ENCODE results near the gene SSC4D.
"Not testable (repeated sequence)": the region's sequence is repeated elsewhere in the genome, so short reads cannot be mapped to it uniquely, and the experiment has no call there.

SSC4D gene

DNA sequence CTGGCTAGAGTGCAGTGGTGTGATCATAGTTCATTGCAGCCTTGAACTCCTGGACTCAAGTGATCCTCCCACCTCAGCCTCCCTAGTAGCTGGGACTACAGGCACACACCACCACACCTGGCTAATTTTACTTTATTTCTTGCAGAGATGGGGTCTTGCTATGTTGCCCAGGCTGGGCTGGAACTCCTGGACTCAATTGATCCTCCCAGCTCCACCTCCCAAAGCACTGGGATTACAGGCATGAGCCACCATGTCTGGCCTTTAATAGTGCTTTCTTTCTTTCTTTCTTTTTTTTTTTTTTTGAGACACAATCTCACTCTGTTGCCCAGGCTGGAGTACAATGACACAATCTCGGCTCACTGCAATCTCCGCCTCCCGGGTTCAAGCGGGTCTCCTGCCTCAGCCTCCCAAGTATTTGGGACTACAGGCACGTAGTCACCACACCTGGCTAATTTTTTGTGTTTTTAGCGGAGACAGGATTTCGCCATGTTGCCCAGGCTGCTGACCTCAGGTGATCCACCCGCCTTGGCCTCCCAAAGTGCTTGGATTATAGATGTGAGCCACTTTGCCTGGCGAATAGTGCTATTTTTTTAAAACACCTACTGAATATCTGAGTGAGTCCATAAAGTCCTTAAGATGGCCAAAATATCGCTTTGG is 8.3 kb upstream of the SSC4D start:
- DNase-seq: not testable (repeated sequence)

DNA sequence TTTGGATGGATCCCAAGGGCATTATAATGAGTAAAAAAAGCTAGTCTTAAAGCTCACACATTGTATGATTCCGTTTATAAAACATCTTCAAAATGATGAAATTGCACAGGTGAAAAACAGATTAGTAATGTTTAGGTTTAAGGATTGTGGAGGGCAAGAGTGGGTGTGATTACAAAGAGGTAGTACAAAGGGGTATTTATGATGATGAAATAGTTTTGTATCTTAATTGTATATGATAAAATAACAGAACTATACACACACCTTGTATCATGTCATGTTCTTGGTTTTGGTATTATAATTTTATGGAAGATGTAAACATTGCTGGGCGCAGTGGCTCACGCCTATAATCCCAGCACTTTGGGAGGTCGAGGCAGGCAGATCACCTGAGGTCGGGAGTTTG is 2.8 kb upstream of the SSC4D start:
- DNase-seq: no peak

DNA sequence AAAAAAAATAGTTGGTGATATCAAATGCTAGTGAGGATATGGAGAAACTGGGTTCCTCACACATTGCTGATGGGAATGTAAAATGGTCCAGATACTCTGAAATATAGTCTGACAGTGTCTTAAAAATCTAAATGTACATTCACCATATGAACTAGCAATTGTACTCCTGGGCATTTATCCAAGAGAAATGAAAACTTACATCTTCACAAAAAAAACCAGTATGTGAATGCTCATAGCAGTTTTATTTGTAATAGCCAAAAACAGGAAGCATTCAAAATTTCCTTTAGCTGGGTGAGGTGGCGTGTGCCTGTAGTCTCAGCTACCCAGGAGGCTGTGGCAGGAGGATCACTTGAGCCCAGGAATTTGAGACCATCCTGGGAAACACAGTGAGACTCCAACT is 2.1 kb upstream of the SSC4D start:
- no peak for DNase-seq

DNA sequence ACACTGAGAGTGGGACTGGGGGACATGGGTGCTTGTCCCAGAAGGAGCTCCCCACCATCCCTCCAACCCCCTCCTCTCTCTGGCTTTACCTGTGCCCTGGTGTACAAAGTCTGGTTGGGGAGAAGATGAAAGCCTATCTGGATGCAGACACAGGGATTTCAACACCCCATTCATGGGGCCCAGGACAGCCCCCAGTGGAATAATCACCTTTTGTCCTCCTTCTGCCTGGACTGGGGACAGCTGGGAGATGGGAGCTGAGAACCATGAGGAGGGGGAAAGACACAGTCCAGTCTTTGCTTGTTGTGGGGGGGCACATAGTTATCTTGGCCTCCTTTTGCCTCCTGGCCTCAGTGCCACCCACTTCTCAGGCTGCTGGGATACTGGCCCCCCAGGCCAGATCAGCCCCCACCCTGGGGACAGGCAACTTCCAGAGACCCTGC is 1.4 kb downstream of the SSC4D start:
- no peak for DNase-seq

DNA sequence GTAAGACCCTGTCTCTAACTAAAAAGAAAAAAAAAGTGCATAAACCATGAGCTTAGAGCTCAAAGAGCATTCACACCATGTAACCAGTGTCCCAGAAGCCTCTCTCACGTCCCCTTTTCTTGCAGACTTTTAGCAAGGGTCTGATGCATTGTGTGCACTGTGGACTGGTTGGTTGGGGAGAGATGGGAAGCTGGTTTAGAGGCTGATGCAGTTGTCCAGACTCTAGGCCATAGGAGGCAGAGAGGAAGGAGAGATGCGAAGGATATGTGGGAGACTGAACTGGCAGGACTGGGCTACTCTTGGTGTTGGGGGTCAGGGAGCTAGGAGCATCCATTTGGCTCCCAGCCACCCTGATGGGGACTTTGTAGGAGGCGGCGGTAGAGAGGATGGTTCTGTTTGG is 1.8 kb downstream of the SSC4D start:
- DNase-seq: no peak

DNA sequence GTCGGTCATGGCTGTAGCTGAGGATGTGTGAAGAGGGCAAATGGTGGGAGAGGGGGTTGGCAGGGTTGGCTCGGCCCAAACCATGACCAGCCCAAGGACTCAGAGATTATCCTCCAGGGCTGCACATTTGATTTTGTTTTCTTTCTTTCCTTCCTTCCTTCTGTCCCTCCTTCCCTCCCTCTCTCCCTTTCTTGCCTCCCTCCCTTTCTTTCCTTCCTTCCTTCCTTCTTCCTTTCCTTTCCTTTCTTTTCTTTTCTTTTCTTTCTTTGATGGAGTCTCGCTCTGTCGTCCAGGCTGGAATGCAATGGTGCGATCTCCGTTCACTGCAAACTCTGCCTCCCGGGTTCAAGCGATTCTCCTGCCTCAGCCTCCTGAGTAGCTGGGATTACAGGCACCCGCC is 3.8 kb downstream of the SSC4D start:
- DNase-seq: no peak

DNA sequence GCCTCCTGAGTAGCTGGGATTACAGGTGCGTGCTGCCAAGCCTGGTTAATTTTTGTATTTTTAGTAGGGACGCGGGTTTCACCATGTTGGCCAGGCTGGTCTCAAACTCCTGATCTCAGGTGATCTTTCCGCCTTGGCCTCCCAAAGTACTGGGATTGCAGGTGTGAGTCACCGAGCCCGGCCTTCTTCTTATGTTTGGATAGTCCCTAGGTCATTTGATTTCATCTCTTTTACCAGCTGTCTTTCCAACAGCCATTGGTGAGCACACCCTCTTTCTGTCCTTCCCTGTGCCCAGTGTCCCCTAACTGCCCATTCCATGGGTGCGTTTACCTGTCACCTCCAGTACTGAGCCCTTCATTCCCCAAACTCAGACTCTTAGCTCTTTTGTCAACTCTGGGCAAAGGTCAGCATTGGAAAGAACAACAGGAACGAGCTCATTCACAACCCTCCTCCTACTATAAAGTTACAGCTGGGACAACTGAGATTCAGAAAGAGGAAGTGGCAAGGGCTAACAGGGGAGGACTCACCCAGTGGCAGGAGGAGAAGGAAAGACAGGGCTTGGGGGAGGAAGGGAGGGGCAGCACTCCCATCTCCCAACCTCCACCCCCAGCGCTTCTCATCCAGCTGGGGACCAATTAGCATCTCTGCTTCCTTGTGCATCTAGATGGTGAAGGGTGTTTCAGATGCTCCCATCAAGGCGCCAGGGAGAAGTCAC is 5.6 kb downstream of the SSC4D start:
- no peak for DNase-seq

DNA sequence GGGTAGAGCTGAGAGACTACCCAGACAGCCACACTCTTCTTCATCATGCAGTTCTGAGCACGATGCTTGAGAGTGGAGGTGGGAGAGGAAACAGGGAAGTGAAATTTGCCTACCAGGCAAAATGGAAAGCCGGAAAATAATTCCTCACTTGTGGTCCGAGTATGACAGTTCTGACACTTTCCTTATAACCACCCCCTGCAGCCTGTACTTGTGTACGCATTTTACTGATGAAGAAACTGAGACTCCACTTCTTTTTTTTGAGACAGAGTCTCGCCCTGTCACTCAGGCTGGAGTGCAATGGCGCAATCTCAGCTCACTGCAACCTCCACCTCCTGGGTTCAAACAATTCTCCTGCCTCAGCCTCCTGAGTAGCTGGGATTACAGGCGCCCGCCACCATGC is 6.4 kb downstream of the SSC4D start:
- DNase-seq: not testable (repeated sequence)

DNA sequence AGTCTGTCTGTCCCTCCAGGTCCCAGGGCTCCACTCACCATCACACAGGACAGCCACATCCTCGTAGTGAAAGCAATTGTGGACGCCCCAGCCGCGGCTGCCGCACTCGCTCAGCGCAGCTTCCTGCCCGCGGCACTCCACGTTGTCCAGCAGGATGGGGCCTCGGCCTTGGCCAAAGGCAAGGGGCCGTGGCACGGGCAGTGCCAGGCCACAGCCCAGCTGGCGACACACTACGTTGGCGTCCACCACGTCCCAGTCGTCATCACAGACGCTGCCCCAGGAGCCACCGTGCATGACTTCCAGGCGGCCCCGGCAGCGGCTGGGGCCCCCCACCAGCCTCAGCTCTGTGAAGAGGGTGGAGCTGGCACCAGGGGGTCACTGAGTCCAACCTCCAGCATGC is 9.2 kb downstream of the SSC4D start:
- no peak for DNase-seq

DNA sequence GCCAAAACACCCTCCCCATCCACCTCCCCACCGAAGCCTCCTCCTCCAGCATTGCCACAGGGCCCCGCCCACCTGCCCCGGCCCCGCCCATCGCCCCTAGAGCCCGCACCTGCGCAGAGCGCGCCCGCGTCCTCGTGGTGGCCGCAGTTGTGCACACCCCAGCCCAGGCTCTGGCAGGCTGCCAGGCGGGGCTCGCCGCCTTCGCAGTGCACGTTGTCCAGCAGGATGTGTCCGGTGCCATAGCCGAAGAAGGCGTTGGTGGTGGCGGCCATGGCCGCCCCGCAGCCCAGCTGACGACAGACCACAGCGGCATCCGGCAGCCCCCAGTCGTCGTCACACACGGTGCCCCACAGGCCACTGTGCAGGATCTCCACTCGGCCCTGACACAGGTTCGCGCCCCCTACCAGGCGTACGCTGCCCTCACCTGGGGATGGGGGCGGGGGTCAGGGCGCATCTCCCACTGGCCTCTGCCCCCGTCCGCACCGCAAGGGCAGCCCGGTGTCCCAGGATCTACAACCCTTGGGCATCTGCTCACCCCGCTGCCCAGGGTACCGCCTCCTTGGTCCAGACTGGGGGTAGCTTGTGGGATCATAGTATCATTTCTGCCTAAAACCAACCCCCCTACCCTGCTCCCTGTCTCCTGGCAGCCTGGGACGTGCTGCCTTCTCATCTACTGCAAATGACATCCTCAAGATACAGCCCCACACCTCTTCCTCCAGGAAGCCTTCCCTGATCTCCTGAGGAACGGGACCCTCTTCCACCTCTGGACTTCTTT is 11.9 kb downstream of the SSC4D start:
- peak; percentile 89 for DNase-seq

DNA sequence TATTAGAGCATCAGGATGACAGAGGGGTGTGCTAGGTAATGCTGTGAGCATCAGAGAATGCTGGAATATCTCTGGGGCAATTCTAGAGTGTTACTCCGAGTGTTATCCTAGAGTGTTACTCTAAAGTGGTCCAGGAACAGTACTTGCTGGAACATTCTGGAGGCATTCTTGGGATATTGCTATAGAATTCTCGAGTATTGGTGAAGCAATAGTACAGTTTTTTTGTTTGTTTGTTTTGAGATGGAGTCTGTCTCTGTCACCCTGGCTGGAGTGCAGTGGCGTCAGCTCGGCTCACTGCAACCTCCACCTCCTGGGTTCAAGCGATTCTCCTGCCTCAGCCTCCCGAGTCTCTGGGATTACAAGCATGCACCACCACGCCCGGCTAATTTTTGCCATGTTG is 12.6 kb downstream of the SSC4D start:
- DNase-seq: no peak

DNA sequence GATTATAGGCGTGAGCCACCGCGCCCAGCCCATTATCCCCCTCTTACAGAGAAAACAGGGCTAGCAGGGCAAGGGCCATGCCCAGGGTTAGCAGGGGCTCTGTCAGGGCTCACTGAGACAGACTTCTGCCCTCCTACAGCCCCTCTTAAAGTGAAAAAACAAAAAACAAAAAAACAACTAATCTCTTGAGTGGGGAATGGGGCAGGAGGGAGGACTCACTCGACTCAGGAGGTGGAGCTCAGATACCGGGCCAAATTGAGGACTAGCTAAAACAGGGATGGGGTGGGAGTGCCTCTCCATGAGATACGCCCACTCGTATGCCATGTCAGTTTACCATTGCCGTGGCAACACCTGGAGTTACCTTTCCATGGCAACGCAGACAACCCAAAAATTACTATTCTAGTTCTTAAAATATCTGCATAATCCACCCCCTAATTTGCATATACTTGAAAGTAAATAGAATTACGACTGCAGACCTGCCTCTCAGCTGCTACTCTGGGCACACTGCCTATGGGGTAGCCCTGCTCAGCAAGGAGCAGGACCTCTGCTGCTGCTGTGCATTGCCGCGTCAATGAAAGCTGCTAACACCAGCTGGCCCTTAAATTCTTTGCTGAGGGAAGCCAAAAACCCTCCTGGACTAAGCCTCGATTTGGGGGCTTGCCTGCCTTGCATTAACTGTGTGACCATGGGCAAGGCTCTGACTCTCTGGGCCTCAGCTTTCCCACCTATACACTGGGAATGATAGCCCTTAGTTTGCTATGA is 13.4 kb downstream of the SSC4D start:
- DNase-seq: no peak

DNA sequence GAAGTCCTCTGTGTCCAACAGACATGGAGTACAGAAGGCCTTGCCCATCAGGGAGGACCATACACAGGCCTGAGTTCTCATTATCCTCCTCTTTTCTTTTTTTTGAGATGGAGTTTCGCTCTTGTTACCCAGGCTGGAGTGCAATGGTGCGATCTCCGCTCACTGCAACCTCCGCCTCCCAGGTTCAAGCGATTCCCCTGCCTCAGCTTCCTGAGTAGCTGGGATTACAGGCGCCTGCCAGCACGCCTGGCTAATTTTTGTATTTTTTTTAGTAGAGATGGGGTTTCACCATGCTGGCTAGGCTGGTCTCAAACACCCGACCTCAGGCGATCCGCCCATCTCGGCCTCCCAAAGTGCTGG is 13.9 kb downstream of the SSC4D start:
- DNase-seq: not testable (repeated sequence)

DNA sequence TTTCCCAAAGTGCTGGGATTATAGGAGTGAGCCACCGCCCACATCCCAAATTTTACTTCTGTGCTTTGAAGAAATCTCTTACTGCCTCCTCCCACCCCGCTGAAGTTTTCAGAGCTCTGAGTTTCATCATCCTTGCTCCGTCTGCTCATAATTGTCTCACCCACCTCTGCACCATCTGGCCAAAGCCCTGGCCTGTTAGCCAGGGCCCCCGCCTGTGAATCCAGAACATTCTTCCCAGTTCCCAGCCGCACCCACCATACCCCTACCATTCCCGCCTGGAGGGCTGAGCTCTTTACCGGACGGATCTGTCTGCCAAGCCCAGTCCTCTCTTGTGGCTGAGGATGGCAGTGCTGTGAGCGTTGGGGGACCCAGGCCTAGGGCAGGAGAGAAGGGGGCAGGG is 14.5 kb downstream of the SSC4D start:
- no peak for DNase-seq

DNA sequence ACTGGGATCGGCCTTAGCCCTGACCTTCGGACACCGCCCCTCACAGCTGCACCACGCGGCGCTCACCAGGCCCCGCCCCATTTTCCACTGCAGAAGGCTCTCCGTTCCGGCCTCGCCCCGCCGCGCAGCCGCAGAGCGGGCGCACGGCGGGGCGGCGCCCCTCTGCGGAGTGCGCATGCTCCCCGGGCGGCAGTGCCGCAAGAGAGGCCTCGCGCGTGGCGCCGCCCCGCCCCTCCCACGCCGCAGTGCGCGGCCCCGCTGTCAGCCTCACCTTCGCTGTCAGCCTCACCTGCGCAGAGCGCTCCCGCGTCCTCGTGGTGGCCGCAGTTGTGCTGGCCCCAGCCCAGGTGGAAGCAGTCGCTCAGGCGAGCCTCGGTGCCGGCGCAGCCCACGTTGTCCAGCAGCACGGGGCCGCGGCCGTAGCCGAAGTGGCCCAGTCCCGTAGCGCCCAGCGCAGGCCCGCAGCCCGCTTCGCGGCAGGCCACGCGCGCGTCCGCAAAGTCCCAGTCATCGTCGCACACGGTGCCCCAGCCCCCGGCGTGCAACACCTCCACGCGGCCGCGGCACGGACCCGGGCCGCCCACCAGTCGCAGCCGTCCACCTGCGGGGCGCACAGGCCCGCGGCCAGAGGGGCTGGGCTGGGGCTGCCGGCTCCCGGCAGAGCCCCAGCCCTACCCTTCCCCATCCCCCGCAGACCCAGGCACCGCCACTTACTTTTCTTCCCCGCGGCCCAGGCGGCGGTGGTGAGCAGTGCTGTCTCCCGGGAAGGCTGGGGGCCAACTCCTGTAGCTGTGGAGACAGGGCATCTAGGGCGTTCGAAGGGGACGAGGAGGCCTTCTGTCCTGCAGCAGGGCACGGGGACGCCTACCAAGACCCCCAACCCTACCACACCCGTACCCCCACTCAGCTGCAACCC is 16.1 kb downstream of the SSC4D start:
- DNase-seq: peak; percentile 92

DNA sequence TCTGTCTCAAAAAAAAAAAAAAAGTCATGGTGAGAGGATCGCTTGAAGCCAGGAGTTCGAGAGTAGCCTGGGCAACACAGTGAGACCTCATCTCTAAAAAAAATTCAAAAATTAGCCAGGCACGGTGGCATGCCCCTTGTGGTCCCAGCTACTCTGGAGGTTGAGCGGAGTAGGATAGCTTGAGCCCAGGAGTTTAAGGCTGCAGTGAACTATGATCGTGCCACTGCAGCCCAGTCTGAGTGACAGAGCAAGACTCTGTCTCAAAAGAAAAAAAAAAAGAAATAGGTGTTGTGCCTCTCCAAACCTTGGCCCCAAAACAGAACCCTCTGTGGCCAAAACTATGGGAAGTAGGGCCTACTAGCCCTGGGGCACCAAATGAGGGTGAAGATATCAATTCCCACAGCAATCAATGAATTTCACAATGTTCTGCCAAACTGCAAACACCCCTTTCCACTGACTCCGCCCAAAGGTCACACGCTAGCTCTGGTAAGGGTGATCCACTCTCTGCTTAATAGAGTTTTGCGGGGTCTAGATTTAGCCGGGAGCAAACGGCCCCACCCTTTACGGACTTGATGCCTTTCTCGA is 16.9 kb downstream of the SSC4D start:
- DNase-seq: no peak

DNA sequence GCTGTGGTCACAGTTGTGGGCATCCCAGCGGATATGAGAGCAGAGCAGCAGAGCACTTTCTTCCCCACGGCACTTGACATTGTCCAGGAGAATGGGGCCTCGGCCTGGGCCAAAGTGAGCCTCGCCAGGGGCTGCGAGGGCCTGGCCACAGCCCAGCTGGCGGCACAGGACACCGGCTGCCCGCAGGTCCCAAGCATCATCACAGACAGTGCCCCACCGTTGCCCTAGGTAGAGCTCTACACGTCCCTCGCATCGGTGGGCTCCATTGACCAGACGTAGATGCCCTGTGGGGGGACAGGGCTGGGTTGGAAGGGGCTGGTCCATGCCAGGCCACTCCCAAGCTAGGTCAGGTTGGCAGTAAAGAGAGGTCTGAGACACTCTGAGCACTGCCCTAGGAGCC is 19.4 kb downstream of the SSC4D start:
- DNase-seq: no peak

DNA sequence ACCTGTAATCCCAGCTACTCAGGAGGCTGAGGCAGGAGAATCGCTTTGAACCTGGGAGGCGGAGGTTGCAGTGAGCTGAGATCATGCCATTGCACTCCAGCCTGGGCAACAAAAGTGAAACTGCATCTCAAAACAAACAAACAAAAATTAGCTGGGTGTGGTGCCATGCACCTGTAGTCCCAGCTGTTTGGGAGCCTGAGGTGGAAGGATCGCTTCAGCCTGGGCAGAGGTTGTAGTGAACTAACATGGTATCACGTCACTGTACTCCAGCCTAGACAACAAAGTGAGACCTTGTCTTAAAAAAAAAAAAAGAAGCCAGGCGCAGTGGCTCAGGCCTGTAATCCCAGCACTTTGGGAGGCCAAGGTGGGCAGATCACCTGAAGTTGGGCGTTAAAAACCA is 21.7 kb downstream of the SSC4D start:
- not testable (repeated sequence) for DNase-seq

DNA sequence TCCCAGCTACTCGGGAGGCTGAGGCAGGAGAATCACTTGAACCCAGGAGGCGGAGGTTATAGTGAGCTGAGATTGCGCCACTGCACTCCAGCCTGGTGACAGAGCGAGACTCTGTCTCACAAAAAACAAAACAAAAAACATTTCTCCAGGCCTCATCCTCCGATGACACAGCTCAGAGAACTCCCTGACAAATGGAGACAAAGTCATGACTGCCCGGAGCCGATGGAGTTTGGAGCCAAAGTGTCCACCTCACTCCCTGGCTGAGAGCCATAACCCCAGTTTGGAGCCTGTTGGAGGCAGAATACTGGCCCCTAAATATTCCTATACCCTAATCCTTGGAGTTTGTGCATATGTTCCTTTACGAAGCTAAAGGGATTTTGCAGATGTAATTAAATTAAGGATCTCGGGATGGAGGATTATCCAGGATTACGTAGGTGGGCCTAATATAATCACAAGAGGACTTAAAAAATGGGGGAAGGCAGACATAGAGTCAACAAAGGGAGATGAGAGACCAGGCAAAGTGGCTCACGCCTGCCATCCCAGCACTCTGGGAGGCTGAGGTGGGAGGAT is 22.7 kb downstream of the SSC4D start:
- DNase-seq: no peak

DNA sequence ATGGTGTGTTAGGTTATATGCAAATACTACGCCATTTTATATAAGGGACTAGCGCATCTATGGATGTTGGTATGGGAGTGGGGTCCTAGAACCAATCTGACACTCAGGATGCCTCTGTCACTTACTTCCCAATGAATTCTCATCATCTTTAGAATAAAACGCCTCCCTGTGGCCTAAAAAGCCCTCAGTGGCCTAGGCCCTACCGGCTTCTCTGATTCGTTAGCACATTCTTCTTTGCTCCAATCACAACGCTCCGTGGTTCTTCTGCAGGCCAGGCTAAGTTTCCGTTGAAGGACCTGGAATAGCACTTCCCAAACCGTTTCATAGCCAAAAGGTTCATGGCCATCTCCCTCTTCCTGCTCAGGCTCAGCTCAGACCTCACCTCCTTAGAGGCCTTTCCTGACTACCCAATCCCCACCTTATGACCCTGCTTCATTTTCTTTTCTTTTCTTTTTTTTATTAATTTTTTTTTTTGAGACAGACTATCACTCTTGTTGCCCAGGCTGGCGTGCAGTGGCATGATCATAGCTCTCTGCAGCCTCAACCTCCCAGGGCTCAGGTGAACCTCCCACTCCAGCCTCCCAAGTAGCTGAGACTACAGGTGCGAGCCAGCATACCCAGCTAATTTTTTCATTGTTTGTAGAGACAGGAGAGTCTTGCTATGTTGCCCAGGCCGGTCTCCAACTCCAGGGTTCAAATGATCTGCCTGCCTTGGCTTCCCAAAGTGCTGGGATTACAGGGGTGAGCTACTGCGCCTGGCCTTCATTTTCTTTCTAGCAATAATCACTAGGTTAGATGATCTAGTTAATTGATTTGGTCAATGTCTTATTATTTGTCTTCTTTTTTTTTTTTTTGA is 26.2 kb downstream of the SSC4D start:
- no peak for DNase-seq

DNA sequence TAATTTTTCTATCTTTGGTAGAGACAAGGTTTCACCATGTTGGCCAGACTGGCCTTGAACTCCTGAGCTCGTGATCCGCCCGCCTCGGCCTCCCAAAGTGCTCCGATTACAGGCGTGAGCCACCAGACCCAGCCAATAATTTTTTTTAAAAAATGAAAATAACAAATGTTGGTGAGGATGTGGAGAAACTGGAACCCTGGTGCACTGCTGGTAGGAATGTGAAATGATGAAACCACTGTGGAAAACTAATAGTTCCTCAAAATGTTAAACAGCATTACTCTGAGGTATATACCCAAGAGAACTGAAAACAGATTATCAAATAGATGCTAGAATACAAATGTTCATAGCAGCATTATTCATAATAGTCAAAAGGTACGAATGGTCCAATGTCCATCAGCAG is 27.7 kb downstream of the SSC4D start:
- no peak for DNase-seq

Data from stimulated activated CD4-positive, alpha-beta T cell treated with anti-CD3 and anti-CD28 coated beads, Interleukin-15, amount 100 ng/mL, for 24 hours (primary cell).